GM21825 (cell line): ENCODE data around the gene BABAM2.
"Not testable (repeated sequence)": the region's sequence is repeated elsewhere in the genome, so short reads cannot be mapped to it uniquely, and the experiment has no call there.

Experiments used
- ATAC-seq: cut with Tn5 transposase; IDR thresholded peaks from one replicate; pipeline ENCODE4 v1.9.1; 2021; ENCODE audit warnings: mild to moderate bottlenecking, moderate library complexity; ENCODE audit not compliant: unreplicated experiment

Gene BABAM2

DNA sequence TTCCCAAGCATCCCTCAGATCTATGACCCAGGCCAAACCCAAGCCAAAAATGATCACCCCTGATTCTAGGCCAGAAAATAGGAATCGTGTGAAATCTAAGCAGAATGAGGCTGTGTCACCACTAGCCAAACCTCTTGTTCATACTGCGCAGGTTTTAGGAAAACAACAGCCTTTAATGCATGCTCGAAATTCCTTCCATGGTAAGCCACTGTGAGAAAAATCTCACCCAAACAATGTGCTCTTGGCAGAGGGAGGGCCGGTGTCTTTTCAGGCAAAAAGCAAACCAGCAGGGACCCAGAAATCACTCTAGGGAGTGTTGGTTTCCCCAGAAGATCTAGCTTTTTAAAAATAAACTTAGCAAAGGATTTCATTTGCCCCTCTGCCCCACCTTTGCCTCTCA, 430.9 kb downstream of the BABAM2 start:
- ATAC-seq = no peak

DNA sequence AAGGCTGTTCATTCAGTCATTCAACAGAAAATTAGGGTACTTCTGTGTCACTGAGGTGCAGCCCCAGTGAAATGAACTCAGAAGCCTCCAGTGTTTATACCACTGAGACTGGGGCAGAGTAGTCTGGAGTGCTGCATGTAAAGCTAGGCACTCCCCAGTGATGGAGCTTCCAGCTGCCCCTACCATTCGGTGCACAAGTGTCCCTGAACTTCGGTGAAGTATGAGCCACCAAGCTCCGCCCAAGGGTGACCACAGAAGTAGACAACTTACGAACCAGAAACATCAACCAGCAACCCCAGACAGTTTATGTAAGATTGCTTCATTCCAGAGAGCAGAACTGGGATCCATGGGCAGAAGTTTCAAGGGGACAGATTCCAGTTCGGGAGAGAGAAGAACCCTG, 431.5 kb downstream of the BABAM2 start:
- ATAC-seq = no peak

DNA sequence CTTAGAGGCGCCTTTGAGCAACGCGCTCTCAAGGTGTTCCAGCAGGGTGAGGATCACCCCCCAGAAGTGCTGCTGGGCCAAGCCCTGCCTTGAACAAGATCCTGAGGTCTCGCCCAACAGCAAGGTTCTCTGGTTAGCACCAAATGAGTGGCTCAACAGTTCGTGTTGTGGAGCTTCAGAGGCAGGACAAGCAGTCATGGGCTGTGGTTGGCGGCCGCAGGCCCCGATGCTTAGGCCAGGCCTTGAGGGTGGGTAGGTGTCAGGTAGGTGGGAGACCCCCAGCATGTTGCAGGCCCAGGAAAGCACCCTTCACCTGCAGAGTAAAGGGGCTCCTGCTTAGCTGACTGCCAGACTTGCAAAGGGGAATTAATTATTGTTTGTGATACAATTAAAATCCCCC, 431.9 kb downstream of the BABAM2 start:
- no peak for ATAC-seq

DNA sequence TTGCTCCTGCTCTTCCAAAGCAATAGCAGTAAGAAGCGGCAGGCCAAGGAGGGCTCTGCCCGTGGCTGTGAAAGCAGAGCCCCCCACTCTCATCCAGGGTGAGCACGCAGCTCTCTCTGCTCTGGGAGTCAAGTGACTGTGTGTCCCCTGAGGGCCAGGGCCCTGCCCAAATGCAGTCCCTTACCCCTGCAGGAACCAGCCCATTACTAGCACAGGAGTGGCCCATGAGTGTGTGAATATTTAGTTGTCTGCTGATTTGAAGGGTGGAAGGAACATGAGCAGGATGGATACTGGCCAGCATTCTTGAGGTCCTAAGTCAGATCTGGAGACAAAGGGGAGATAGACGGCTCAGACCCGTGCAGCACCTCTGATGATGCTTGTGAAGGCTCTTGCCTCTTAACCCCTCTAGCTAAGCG, 432.5 kb downstream of the BABAM2 start:
- no peak for ATAC-seq

DNA sequence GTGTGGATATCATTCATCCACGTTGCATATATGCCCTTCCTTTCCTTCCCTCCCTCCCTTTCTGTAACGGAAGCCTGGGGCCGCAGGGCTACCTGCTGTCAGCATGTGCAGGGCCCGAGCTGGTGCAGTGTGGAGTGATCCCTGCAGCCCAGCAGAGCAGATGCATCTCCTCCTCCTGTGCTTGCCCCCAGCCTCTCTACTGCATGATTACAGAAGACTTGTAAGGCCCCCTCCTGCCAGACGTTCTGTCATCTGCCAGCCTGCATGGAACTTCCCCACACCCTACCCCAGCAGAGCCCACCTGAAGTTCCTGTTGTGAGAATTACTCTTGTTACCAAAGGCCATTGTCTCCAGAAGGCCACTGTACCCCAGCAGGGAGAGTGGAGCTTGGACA, 434.6 kb downstream of the BABAM2 start:
- ATAC-seq = no peak

DNA sequence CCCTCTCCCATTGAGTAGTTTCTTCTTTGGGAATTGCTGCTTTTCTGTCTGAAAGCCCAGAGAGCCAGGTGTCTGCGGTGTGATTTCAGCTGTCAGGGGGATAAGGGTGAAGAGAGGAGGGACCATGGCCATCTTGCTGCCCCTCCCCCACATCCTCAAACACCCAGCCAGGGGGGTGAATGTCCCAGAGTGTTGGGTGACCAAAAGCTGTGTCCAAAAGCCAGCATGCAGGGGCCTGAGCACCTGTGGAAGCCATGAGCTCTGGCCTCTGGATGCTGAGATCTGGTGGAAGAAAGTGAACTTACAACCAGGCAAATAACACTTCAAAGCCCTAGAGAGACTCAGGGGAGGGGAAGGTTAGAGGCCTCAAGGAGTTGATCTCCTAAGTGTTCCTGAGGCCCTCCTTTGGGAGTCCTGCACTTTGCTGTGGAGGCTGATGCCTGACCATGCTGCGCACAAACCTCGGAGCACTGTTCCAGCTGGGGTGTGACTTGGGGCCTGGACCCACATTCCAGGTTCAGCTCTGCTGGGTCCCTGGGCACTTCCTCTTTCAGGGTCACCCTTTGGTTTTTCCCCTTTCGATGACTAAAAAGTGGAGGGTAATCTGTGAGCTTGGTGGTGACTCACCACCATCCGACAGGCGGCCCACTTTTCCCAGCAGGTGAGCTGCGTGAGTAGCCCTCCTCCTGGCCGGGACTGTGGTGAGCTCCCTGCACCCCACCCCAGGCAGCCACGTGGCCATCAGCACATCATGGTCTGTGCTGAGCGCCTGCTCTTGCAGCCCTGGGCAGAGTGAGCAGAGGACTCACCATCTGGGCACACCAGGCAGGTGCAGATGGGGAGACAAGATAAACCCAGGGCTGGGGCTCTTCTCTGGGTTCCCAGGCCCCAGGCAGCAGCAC, 435.3 kb downstream of the BABAM2 start:
- no peak for ATAC-seq

DNA sequence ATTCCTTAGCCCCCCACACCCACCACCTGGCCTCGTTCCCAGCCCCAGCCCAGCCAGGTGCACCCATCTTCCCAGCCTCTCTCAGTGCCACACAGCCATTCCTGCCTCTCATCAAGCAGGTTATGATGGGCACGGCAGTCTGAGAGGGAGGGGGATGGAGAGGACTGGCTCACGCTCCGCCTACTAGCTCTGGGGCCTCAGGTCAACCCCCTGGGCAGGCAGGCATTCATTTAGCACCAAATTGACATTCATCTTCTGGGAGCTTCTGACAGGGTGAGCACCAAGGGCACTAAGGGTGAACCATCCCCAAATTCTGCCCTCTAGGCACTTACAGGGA, 435.9 kb downstream of the BABAM2 start:
- ATAC-seq = no peak

DNA sequence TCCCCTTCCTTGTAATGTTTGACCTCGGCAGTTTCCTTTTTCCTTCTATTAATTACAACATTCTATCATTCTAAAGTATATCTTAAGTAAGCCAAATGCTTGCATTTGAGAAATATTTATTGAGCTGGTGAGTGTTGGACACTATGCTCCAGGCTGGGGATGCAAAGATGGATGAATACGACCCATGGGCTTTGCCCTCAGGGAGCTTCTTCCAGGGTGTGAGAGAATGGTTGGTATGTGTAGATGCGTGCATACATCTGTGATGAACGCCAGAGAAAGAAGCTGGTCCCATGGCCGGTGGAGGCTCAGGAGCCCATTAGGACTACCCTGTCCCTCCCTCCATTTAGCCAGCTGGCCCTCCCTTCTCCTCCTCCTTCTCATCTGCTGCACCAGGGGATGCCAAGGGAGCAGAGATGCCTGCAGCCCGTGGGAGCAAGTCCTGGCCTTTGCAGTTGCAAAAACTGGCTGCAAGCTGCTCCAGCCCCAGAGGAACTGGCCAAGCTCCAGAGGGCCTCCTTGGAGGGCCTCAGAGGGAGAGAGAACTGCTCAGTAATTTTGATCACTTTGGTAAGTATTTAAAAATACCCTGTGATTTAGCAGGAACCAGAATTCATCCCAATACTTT, 436.5 kb downstream of the BABAM2 start:
- ATAC-seq = no peak

DNA sequence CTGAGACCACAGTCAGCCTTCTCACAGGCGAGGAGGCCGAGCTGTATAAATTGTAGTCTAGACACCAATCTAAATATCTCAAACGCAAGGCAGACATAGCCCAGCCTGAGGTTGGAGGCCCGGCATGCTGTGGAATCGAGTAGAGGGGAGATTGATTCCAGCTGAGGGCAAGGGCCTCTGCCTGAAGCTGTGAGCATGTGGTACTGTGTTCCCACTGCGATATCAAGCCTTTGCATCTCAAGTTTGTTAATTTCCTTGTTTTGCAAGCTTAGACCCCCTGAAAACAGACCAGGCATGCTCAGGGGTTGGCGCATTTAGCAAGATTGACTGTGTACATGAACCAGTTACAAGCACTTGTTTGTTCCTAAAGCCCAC, 437.0 kb downstream of the BABAM2 start:
- ATAC-seq = no peak

DNA sequence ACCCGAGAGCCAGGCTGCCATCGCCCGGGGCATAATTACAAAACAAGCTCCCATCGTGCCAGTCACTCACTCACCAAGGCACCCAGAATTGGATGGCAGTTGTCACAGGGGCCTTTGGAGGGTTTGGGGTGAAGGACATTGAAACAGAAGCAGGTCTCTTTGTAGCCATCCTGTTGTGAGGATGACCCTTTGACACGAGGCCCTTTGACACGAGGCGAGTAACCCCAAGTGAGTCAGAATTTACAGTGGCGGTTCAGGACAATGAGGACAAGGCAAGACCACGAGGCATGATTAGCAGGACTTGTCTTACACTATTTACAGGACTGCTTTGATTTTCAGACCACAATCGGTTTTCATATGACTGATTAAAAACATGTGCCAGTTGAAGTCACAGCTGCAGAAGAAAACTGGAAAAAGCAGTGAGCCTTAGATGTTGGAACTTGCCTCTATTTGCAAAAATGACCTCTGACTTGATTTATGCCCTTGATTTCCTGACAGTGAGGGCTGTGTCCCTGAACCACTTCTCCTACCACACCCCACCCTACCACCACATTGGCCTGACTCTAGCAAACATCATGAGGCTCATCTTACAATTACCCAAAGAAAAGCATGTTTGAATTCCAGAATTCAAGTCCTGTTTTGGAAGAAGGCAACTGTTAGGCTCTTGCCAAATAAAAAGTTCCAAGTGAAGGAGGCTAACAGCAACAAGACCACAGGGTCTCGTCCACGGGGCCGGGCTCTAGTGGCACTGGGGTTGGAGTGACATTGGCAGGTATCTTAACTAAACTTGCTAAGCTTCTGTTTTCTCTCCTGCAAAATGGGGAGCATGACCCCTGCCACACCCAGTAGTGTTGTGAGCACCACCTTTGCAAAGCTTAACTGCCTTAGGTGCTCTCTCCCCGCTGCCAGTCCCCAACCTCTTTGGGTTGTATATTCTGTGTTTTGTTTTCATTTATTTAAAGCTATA, 437.7 kb downstream of the BABAM2 start:
- no peak for ATAC-seq

DNA sequence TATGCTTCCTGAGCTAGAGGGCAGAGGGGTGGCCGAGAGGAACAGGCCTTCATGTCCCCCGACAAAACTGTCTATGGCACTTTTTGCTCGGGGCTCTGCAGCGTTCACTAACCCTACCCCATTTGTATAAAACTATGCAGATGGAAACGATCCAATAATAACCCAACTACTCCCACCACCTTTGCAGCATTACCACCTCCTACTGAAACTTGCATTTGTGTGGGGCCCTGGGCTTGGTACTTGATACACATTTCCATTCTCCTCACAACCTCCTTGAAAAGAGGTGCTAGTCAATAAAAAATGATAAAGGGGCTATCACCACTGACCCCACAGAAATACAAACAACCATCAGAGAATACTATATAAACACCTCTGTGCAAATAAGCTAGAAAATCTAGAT, 438.7 kb downstream of the BABAM2 start:
- ATAC-seq = no peak

DNA sequence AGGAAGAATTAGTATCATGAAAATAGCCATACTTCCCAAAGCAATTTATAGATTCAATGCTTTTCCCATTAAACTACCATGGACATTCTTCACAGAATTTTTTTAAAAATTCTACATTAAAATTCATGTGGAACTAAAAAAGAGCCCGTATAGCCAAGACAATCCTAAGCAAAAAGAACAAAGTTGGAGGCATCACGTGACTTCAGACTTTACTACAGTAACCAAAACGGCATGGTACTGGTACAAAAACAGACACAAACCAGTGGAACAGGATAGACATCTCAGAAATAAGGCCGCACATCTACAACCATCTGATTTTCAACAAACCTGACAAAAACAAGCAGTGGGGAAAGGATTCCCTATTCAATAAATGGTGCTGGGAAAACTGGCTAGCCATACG, 440.2 kb downstream of the BABAM2 start:
- not testable (repeated sequence) for ATAC-seq

DNA sequence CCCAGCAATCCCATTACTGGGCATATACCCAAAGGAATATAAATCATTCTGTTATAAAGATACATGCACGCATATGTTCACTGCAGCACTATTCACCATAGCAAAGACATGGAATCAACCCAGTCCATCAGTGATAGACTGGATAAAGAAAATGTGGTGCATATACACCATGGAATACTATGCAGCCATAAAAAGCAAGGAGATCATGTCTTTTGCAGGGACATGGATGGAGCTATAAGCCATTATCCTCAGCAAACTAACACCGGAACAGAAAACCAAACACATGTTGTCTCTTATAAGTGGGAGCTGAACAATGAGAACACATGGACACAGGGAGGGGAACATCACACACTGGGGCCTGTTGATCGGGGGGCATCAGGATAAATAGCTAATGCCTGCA, 441.3 kb downstream of the BABAM2 start:
- not testable (repeated sequence) for ATAC-seq

DNA sequence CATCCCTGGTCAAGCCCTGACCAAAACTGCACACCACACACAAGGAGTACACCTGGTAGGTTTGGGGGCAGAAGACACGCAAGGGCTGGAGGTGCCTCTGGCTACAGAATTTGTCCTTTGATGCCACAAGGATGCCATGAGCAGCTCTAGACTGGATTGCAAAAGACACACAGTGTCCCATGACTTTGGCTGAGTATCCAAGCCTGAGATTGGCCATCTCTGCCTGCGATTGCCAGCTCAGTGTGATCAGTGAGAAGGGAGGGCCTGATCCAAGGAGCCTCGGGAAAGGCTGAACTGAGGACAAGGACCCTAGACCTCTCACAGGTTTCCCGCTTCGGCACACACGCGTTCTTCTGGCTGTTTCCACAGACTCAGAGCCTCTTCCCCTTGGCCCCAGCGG, 442.2 kb downstream of the BABAM2 start:
- ATAC-seq = no peak

DNA sequence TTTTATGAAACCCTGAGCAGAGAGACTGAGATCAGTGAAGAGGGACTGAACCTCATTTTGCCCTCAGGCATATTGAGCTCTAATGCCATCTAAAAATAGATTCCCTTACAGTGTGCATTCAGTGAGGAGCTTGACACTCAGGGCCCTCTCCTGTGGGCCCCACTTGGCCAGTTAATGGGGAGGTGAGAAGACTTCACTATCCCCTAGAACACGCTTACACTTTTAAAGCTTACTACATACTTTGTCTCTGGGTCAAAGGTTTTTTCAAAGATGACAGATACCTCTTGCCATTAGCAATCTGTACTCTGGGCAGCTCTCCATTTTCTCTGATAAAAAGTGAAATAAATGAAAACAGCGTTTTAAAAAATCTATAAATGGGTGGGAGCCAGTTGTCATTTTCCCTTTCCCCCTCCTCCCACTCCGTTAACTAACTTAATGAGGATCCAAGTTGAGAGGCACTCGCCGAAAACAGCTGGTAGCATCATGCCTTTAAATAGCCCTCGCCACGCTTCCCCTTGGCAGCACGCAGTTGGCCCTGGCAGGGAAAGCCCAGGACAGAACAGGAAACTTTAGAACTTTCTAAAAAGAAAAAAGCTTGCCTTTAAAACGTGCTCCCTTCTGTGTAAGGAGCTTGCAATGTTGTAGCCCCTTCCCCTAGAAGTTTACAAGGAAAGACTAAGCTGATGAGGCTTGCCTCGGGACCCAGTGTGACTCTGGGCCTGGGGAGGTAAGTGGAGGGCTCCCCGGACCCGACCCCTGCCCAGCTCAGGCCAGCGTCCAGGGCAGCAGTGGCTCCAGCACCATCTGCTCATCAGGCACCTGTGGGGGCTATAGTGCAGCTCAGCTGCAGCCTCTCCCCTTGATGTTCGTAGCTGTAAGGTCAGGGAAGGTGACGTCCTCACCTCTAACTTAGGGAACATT, 443.3 kb downstream of the BABAM2 start:
- ATAC-seq = no peak

DNA sequence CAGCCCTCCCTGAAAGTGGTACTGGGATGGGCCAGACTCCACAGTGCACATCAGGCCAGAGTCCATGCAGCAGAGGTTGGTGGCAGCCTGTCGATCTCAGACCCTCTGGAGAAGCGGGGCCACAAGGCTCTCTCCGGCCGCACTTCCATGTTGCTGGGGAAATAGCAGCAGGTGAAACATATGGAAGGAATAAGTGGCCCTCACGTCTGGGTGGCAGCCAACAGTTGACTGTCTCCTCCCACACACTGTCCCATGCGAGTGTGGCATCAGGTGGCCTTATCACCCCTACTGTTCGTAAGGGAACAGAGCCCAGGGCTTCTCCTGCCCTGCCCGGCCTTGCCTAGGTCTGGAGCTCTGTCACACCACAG, 444.0 kb downstream of the BABAM2 start:
- ATAC-seq = no peak

DNA sequence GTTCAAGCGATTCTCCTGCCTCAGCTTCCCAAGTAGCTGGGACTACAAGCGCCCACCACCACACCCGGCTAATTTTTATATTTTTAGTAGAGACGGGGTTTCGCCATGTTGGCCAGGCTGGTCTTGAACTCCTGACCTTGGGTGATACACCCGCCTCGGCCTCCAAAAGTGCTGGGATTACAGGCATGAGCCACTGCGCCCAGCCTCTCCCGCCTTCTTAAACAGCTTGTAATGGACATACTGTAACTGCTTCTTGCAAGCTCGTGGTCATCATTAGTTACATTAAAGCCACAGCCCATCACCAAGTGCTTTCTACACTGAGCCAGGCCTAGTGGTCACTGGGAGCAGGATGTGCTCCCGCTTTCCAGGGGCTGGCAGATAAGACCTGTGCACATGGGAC, 444.7 kb downstream of the BABAM2 start:
- not testable (repeated sequence) for ATAC-seq

DNA sequence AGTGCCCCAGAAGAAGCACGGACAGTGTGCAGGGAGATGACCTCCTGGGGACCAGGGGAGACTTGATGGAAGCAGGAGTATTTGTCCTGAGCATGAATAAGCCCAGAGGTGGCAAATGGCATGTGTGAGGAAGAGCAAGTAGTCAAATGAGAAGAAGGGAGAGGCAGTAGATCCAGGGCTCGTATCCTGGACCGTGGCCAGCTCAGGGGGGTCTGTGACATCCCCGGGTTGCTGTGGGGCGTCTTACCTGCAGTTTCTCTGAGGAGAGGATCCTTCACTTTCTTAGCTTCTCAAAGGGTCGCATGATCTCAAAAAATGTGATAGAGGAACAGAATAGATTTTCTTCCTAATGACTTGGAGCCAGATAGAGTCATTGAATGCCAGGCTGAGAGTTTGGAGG, 445.1 kb downstream of the BABAM2 start:
- ATAC-seq = no peak

DNA sequence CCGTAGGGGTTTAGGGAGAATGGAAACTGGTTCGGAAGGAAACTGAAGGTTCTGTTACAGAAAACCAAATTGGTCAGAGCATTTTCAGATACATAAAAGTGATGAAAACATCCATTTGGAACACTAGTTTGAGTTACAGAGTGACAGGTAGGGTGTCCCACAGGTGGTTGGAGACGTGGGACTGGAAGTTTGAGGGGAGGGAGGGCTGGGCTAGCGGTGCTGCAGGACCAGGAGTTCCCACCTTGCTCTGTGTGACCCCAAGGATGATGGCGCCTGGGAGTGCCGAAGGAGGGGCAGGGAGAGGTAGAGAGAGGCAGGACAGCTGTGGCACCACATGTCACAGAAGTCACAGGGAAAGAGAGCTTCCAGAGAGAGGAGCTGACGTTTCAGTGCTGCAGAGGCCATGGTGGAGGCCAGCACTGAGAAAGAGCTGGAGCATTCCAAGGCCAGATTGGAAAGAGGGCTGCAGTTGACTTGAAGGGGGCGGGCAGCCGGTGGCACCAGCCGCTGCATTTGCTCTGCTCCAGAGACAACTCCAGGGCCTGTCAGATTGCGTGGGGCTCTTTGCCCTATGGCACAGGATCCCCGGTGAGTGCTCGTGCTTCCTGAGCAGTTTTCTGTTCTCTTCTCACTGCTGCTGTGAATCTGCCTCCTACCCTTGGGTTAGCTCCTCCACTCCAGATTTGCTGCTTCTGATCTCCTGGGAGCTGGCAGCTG, 445.9 kb downstream of the BABAM2 start:
- ATAC-seq = no peak
